HEK293 (cell line): ENCODE measurements around the gene NIPBL.

Experiments used
- KLF16 ChIP-seq: fragments of 450-650 bp; formaldehyde crosslinking; IDR thresholded peaks from 2 replicates; pipeline ENCODE4 v1.5.1; 2017; ENCODE audit warnings: missing biosample characterization, missing genetic modification characterization
- RBAK ChIP-seq: fragments of 450-650 bp; formaldehyde crosslinking; IDR thresholded peaks from 2 replicates; pipeline ENCODE4 v1.5.1; 2016; ENCODE audit warnings: missing biosample characterization, missing genetic modification characterization
- REST ChIP-seq: fragments of 450-650 bp; formaldehyde crosslinking; IDR thresholded peaks from 2 replicates; pipeline ENCODE4 v1.5.1; 2016; ENCODE audit warnings: missing biosample characterization, missing genetic modification characterization
- SP2 ChIP-seq: fragments of 450-650 bp; formaldehyde crosslinking; IDR thresholded peaks from 2 replicates; pipeline ENCODE4 v1.5.1; 2016; ENCODE audit warnings: missing biosample characterization, missing genetic modification characterization
- ZBTB20 ChIP-seq: fragments of 450-650 bp; formaldehyde crosslinking; IDR thresholded peaks from 2 replicates; pipeline ENCODE4 v1.5.1; 2016; ENCODE audit warnings: missing biosample characterization, missing genetic modification characterization
- ZNF112 ChIP-seq: fragments of 450-650 bp; formaldehyde crosslinking; IDR thresholded peaks from 2 replicates; pipeline ENCODE4 v1.5.0; 2017; ENCODE audit warnings: missing biosample characterization, missing genetic modification characterization
- ZNF24 ChIP-seq: fragments of 450-650 bp; formaldehyde crosslinking; IDR thresholded peaks from 2 replicates; pipeline ENCODE4 v1.5.1; 2016; ENCODE audit warnings: missing biosample characterization, missing genetic modification characterization
- ZNF530 ChIP-seq: fragments of 450-650 bp; formaldehyde crosslinking; IDR thresholded peaks from 2 replicates; pipeline ENCODE4 v1.5.1; 2016; ENCODE audit warnings: low read depth, missing biosample characterization, missing genetic modification characterization
- ZNF777 ChIP-seq: fragments of 450-650 bp; formaldehyde crosslinking; IDR thresholded peaks from 2 replicates; pipeline ENCODE4 v1.5.1; 2017; ENCODE audit warnings: missing biosample characterization, missing genetic modification characterization, borderline replicate concordance
- ZNF792 ChIP-seq: fragments of 450-650 bp; formaldehyde crosslinking; IDR thresholded peaks from 2 replicates; pipeline ENCODE4 v1.5.1; 2016; ENCODE audit warnings: missing biosample characterization, missing genetic modification characterization
- TF ChIP-seq, protein P1 (sequence below): fragments of 450-650 bp; formaldehyde crosslinking; IDR thresholded peaks from 2 replicates; pipeline ENCODE4 v1.5.1; 2016; ENCODE audit warnings: missing biosample characterization, missing genetic modification characterization
- TF ChIP-seq, protein P2 (sequence below): fragments of 450-650 bp; formaldehyde crosslinking; IDR thresholded peaks from 2 replicates; pipeline ENCODE4 v1.5.1; 2016; ENCODE audit warnings: missing biosample characterization, missing genetic modification characterization

DNA sequence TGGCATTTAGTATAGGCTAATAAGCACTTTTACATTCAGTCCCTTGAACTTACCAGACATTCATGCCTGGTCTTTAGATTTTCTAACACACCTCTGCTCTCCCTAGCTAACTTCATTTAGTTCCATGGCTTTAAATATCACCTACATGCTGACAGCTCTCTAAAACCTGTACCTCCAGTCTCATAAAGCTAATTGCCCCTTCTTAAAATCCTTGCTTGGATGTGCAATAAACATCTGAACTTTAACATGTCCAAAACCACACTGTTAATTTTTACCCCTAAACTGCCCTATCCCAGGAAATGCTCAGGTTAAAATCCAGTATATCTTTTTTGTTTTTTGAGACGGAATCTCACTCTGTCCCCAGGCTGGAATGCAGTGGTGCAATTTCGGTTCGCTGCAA is 232.8 kb downstream of the NIPBL start:
- TF ChIP-seq REST (tag by site-specific recombination), result no peak
- TF ChIP-seq, protein P1, sequence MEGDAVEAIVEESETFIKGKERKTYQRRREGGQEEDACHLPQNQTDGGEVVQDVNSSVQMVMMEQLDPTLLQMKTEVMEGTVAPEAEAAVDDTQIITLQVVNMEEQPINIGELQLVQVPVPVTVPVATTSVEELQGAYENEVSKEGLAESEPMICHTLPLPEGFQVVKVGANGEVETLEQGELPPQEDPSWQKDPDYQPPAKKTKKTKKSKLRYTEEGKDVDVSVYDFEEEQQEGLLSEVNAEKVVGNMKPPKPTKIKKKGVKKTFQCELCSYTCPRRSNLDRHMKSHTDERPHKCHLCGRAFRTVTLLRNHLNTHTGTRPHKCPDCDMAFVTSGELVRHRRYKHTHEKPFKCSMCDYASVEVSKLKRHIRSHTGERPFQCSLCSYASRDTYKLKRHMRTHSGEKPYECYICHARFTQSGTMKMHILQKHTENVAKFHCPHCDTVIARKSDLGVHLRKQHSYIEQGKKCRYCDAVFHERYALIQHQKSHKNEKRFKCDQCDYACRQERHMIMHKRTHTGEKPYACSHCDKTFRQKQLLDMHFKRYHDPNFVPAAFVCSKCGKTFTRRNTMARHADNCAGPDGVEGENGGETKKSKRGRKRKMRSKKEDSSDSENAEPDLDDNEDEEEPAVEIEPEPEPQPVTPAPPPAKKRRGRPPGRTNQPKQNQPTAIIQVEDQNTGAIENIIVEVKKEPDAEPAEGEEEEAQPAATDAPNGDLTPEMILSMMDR, result no peak
- TF ChIP-seq KLF16 (tag by site-specific recombination), result no peak
- TF ChIP-seq ZNF24 (tag by site-specific recombination), result no peak
- TF ChIP-seq SP2, result no peak
- no peak for TF ChIP-seq ZBTB20
- no peak for TF ChIP-seq ZNF777 (tag by site-specific recombination)
- no peak for TF ChIP-seq ZNF530
- TF ChIP-seq ZNF112 (tag by site-specific recombination), result no peak
- no peak for TF ChIP-seq ZNF792 (tag by site-specific recombination)
- TF ChIP-seq RBAK (tag by site-specific recombination), result no peak
- TF ChIP-seq, protein P2, sequence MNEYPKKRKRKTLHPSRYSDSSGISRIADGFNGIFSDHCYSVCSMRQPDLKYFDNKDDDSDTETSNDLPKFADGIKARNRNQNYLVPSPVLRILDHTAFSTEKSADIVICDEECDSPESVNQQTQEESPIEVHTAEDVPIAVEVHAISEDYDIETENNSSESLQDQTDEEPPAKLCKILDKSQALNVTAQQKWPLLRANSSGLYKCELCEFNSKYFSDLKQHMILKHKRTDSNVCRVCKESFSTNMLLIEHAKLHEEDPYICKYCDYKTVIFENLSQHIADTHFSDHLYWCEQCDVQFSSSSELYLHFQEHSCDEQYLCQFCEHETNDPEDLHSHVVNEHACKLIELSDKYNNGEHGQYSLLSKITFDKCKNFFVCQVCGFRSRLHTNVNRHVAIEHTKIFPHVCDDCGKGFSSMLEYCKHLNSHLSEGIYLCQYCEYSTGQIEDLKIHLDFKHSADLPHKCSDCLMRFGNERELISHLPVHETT (tag by site-specific recombination), result no peak
